H9 (cell line): ENCODE results near the gene PDGFRB. TPM values are rescaled to one million over a fixed set of nuclear protein-coding genes. Genes with fewer than 3 reads are reported as not detected.
A peak's percentile ranks its signal among the peaks of the same experiment; 100 is the strongest.

Source experiments
- DNase-seq: peaks from one replicate; pipeline ENCODE4 v3.0.0-alpha.2; 2017
- H2AFZ ChIP-seq: one replicate; pipeline ENCODE4 v1.6.1; 2013; ENCODE audit warnings: mild to moderate bottlenecking, low read length, control low read depth, moderate library complexity
- H2AK5ac ChIP-seq: 2 replicates; pipeline ENCODE4 v1.6.1; 2013; ENCODE audit warnings: low read length, control low read depth, mixed read lengths; ENCODE audit not compliant: insufficient read length
- H2BK120ac ChIP-seq: one replicate; pipeline ENCODE4 v1.6.1; 2013; ENCODE audit warnings: low read depth, mild to moderate bottlenecking, low read length, control low read depth, inconsistent platforms; ENCODE audit not compliant: poor library complexity, severe bottlenecking
- H2BK12ac ChIP-seq: 2 replicates; pipeline ENCODE4 v1.6.1; 2013; ENCODE audit warnings: low read length, control low read depth, mixed read lengths, low read depth; ENCODE audit not compliant: insufficient read length
- H2BK15ac ChIP-seq: 2 replicates; pipeline ENCODE4 v1.6.1; 2013; ENCODE audit warnings: low read depth, low read length, control low read depth
- H2BK20ac ChIP-seq: one replicate; pipeline ENCODE4 v1.6.1; 2013; ENCODE audit warnings: low read depth, mild to moderate bottlenecking, low read length, control low read depth, inconsistent platforms; ENCODE audit not compliant: poor library complexity, severe bottlenecking
- H2BK5ac ChIP-seq: 2 replicates; pipeline ENCODE4 v1.6.1; 2013; ENCODE audit warnings: low read length, control low read depth, mixed read lengths; ENCODE audit not compliant: insufficient read length
- H3K14ac ChIP-seq: 2 replicates; pipeline ENCODE4 v1.6.1; 2013; ENCODE audit warnings: low read length, control low read depth; ENCODE audit not compliant: insufficient read depth
- H3K18ac ChIP-seq: 2 replicates; pipeline ENCODE4 v1.6.1; 2013; ENCODE audit warnings: low read depth, mild to moderate bottlenecking, mixed read lengths, low read length, control low read depth; ENCODE audit not compliant: insufficient read length
- H3K23ac ChIP-seq: 2 replicates; pipeline ENCODE4 v1.6.1; 2013; ENCODE audit warnings: low read length, control low read depth, mixed read lengths, low read depth; ENCODE audit not compliant: insufficient read length
- H3K23me2 ChIP-seq: 2 replicates; pipeline ENCODE4 v1.6.1; 2013; ENCODE audit warnings: low read depth, mild to moderate bottlenecking, mixed read lengths, low read length, control low read depth; ENCODE audit not compliant: insufficient read length, poor library complexity, severe bottlenecking
- H3K27ac ChIP-seq: 2 replicates; pipeline ENCODE4 v1.5.1; 2013; ENCODE audit warnings: low read length, control low read depth, mixed read lengths, low read depth; ENCODE audit not compliant: insufficient read length
- H3K27me3 ChIP-seq: 2 replicates; pipeline ENCODE4 v1.6.1; 2013; ENCODE audit warnings: low read length, control low read depth, inconsistent platforms; ENCODE audit not compliant: insufficient read depth
- H3K4ac ChIP-seq: 2 replicates; pipeline ENCODE4 v1.6.1; 2013; ENCODE audit warnings: low read depth, mild to moderate bottlenecking, control low read depth, inconsistent platforms, low read length, moderate library complexity
- H3K4me1 ChIP-seq: 2 replicates; pipeline ENCODE4 v1.6.1; 2013; ENCODE audit warnings: low read length, control low read depth, inconsistent platforms; ENCODE audit not compliant: insufficient read depth
- H3K4me2 ChIP-seq: 2 replicates; pipeline ENCODE4 v1.6.1; 2013; ENCODE audit warnings: low read length, control low read depth, mixed read lengths; ENCODE audit not compliant: insufficient read length, insufficient read depth
- H3K56ac ChIP-seq: 2 replicates; pipeline ENCODE4 v1.6.1; 2013; ENCODE audit warnings: low read depth, mild to moderate bottlenecking, mixed read lengths, low read length, control low read depth; ENCODE audit not compliant: insufficient read length
- H3K79me1 ChIP-seq: 2 replicates; pipeline ENCODE4 v1.6.1; 2013; ENCODE audit warnings: low read depth, mild to moderate bottlenecking, moderate library complexity, low read length, control low read depth, inconsistent platforms; ENCODE audit not compliant: insufficient read depth, poor library complexity, severe bottlenecking
- H3K79me2 ChIP-seq: 2 replicates; pipeline ENCODE4 v1.6.1; 2013; ENCODE audit warnings: low read length, control low read depth, inconsistent platforms; ENCODE audit not compliant: insufficient read depth
- H3K9ac ChIP-seq: 2 replicates; pipeline ENCODE4 v1.6.1; 2013; ENCODE audit warnings: low read length, control low read depth, mixed read lengths; ENCODE audit not compliant: insufficient read length; ENCODE audit errors: extremely low read depth
- H3K9me3 ChIP-seq: one replicate; pipeline ENCODE4 v1.6.1; 2013; ENCODE audit warnings: low read depth, low read length, inconsistent platforms; ENCODE audit not compliant: control insufficient read depth
- H3T11ph ChIP-seq: one replicate; pipeline ENCODE4 v1.6.1; 2013; ENCODE audit warnings: mild to moderate bottlenecking, low read length, control low read depth, inconsistent platforms
- H4K20me1 ChIP-seq: one replicate; pipeline ENCODE4 v1.6.1; 2013; ENCODE audit not compliant: control insufficient read depth, insufficient read length, insufficient read depth
- H4K5ac ChIP-seq: 2 replicates; pipeline ENCODE4 v1.6.1; 2013; ENCODE audit warnings: low read depth, mild to moderate bottlenecking, mixed read lengths, low read length, control low read depth; ENCODE audit not compliant: insufficient read length
- H4K8ac ChIP-seq: replicated peaks from 2 replicates; pipeline ENCODE4 v1.6.1; 2013; ENCODE audit warnings: low read length, control low read depth, mixed read lengths, low read depth; ENCODE audit not compliant: insufficient read length
- H4K91ac ChIP-seq: 2 replicates; pipeline ENCODE4 v1.6.1; 2013; ENCODE audit warnings: low read depth, mild to moderate bottlenecking, moderate library complexity, mixed read lengths, low read length, control low read depth; ENCODE audit not compliant: insufficient read length
- H3K27ac Mint-ChIP-seq, 3 experiments: 2 replicates in 2 of 3; 3 replicates in 1 of 3; pipeline ENCODE4 v1.8.0; 2020 to 2021; ENCODE audit warnings: mixed read lengths in 3 of 3, mild to moderate bottlenecking in 1 of 3, moderate library complexity in 1 of 3
- H3K27me3 Mint-ChIP-seq: 2 replicates; pipeline ENCODE4 v1.8.0; 2021; ENCODE audit warnings: low read depth, mild to moderate bottlenecking, moderate library complexity, mixed read lengths
- H3K36me3 Mint-ChIP-seq, 3 experiments: 2 replicates in 2 of 3; 3 replicates in 1 of 3; pipeline ENCODE4 v1.8.0; 2020 to 2021; ENCODE audit warnings: low read depth in 3 of 3, mixed read lengths in 3 of 3; ENCODE audit not compliant: insufficient read depth in 1 of 3
- H3K4me1 Mint-ChIP-seq, 2 experiments: 2 replicates each; pipeline ENCODE4 v1.8.0; 2020; ENCODE audit warnings: mixed read lengths in 2 of 2
- H3K4me3 Mint-ChIP-seq, 2 experiments: 2 replicates in 1 of 2; 3 replicates in 1 of 2; pipeline ENCODE4 v1.8.0; 2020 to 2021; ENCODE audit warnings: mild to moderate bottlenecking in 2 of 2, mixed read lengths in 2 of 2, moderate library complexity in 1 of 2
- H3K9me3 Mint-ChIP-seq, 2 experiments: 2 replicates in 1 of 2; 3 replicates in 1 of 2; pipeline ENCODE4 v1.8.0; 2020; ENCODE audit warnings: mild to moderate bottlenecking in 2 of 2, mixed read lengths in 2 of 2, moderate library complexity in 1 of 2
- WGBS: extraction: QIAGEN DNeasy Blood & Tissue Kit; methylation state at CpG from one replicate; pipeline ENCODE4 v1.1.7; 2013; ENCODE audit warnings: missing lambda C conversion rate, low lambda C conversion rate, mixed read lengths; ENCODE audit not compliant: insufficient read length; ENCODE audit errors: extremely low coverage; 5-methylcytosine and 5-hydroxymethylcytosine counted together
- total RNA-seq: library from RNA; stranded (reverse); gene quantifications from 2 replicates; pipeline ENCODE4 v1.2.1, GENCODE V29; 2021
- TF ChIP-seq, protein P1 (sequence below): fragments of 200-600 bp; sonication (generic); conservative IDR thresholded peaks from 3 replicates; pipeline ENCODE4 v1.8.0; 2021; ENCODE audit warnings: antibody characterized with exemption, mild to moderate bottlenecking

The PDGFRB gene
- total RNA-seq, 1 experiment from 2014 or later, result 2.2 TPM

DNA sequence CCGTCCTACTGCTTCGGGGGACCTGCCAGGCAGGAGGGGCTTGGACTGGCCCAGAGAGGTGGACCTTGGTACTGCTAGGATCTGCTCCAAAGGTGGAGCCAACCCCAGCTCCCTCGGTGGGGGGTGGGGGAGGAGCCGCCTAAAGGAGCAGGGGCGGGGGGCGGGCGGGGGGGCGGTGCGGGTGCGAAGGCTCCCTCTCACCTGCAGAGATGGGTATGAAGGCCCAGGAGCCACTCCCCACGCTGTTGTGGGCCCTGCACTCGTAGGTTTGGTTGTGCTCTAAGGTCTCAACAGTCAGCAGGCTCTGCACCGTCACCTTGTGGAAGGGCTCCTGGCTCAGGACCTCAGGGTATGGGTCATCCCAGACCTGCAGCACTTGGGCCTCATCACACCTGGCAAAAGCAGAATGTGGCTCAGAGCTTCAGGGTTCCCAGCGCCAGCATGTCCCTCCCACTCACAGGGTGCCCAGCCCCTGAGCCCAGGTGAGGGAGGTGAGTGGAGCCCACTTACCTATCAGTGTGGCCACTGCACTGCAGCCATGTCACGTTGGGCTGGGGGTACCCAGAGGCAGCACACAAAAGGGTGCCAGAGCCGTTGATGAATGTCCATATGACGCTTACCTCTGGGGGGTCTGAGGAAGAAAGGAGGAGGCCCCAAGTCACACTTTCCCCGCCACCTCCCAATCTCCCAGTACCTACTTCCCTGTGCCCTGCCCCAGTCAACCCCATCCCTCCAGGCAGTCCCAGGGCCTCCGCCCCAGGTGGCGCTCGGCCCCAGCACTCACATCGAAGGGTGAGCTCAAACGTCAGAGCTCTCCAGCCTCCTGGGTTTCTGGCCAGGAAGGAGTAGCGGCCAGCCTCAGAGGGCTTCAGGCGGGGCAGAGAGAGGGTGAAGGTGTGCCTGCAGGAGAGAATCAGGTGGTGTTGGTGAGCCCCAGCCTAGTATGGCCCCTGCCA lies 85.7 kb downstream of the PDGFRB start:
- no peak overlapping the region for H2AFZ ChIP-seq

More for the DNA sequence above, 85.7 kb downstream of the PDGFRB start:
- no peak overlapping the region for H4K5ac ChIP-seq
- no peak overlapping the region for H3K9ac ChIP-seq
- H2BK120ac ChIP-seq, result no peak overlapping the region
- H2BK15ac ChIP-seq, result no peak overlapping the region
- no peak overlapping the region for H2BK12ac ChIP-seq
- H3K9me3 Mint-ChIP-seq, result no peaks in the 10 kb centered on the region; a peak in 1 of 5 replicates
- no peaks in the 10 kb centered on the region for H3K79me2 ChIP-seq
- peaks cover 4 to 12% of the 10 kb centered on the region in 2 experiments; a peak in 2 of 4 replicates for H3K4me1 Mint-ChIP-seq
- no peaks in the 10 kb centered on the region for H3K4me1 ChIP-seq
- H3K27me3 ChIP-seq, result no peaks in the 10 kb centered on the region
- H4K8ac ChIP-seq, result no peak overlapping the region
- H2BK20ac ChIP-seq, result no peak overlapping the region
- H3K27ac Mint-ChIP-seq, result no peak overlapping the region; a peak in 1 of 7 replicates
- peak; percentile 45 for DNase-seq
- H3K9me3 ChIP-seq, result no peaks in the 10 kb centered on the region
- no peak overlapping the region for H3K4ac ChIP-seq
- H2BK5ac ChIP-seq, result no peak overlapping the region
- no CpG with 5 or more reads among the region's 25 CpGs for WGBS
- no peak overlapping the region for H3T11ph ChIP-seq
- TF ChIP-seq, protein P1, sequence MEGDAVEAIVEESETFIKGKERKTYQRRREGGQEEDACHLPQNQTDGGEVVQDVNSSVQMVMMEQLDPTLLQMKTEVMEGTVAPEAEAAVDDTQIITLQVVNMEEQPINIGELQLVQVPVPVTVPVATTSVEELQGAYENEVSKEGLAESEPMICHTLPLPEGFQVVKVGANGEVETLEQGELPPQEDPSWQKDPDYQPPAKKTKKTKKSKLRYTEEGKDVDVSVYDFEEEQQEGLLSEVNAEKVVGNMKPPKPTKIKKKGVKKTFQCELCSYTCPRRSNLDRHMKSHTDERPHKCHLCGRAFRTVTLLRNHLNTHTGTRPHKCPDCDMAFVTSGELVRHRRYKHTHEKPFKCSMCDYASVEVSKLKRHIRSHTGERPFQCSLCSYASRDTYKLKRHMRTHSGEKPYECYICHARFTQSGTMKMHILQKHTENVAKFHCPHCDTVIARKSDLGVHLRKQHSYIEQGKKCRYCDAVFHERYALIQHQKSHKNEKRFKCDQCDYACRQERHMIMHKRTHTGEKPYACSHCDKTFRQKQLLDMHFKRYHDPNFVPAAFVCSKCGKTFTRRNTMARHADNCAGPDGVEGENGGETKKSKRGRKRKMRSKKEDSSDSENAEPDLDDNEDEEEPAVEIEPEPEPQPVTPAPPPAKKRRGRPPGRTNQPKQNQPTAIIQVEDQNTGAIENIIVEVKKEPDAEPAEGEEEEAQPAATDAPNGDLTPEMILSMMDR, result no peak; the same call in 2 of the 3 replicates
- H4K20me1 ChIP-seq, result no peaks in the 10 kb centered on the region
- peak overlapping the region; percentile 7 for H3K18ac ChIP-seq
- no peaks in the 10 kb centered on the region for H3K23me2 ChIP-seq
- H4K91ac ChIP-seq, result no peak overlapping the region
- no peaks in the 10 kb centered on the region for H3K36me3 Mint-ChIP-seq
- H3K14ac ChIP-seq, result no peak overlapping the region; the same call in 1 of the 2 replicates
- no peak overlapping the region for H3K4me2 ChIP-seq
- H3K27ac ChIP-seq, result no peak overlapping the region
- no peak overlapping the region for H2AK5ac ChIP-seq
- no peak overlapping the region for H3K56ac ChIP-seq
- H3K27me3 Mint-ChIP-seq, result peaks cover 11% of the 10 kb centered on the region
- no peak overlapping the region for H3K23ac ChIP-seq
- no peaks in the 10 kb centered on the region for H3K79me1 ChIP-seq
- no peak overlapping the region for H3K4me3 Mint-ChIP-seq
